ENCODE data around the gene EIF3J. TPM values are rescaled to one million over a fixed set of nuclear protein-coding genes. Genes with fewer than 3 reads are reported as not detected.

Gene EIF3J
- total and polyA plus RNA-seq, 2 of the 4 experiments (the other 2 are of a cell fraction): 51.6 to 59.9 TPM

DNA sequence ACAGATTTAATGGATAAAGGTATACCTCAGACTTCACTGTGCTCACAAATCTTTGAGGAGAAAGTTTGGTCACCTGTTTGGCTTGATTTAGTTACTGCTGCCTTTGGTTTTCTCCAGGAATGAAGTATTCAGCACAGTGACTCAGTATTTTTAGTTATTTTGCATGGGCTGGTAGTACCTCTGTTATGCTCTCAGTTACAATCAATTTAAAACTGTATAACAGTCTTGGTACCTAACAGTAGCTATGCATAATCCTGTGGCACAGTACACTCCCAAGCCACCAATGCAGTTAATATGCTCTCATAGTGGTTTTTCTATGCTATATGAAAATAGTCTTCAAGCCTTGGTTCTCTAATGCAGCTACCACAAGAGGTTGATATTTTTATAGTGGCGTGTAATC lies 11.9 kb upstream of the EIF3J start:
- no peak overlapping the region for H4K91ac ChIP-seq (ENCODE audit: insufficient read depth, low read depth, low read length)
- no TSS peak for BruUV-seq (replicated peaks)
- H4K20me1 ChIP-seq (ENCODE audit: insufficient read depth, low read length): peaks cover 3% of the 10 kb centered on the region; the same call in 1 of the 2 replicates
- dilution Hi-C loops (cut with HindIII; ENCODE audit: low sequenced_read_pairs, unreplicated experiment) (no loop called here), in situ Hi-C loops (cut with MboI; ENCODE audit: low sequenced_read_pairs) (no loop called here), intact Hi-C loops (cut with micrococcal nuclease) (no loop called here)
- no peak overlapping the region for H2AK5ac ChIP-seq (ENCODE audit: low read depth, low read length)
- no peak overlapping the region for H2AFZ ChIP-seq (replicated peaks; ENCODE audit: low read length, poor library complexity)
- no peak overlapping the region for H3K27ac ChIP-seq (ENCODE audit: insufficient read depth, low read length)
- H2BK5ac ChIP-seq (ENCODE audit: low read depth, low read length, poor library complexity, severe bottlenecking): no peak overlapping the region
- peaks cover 10 to 23% of the 10 kb centered on the region in 2 experiments for H3K79me1 ChIP-seq (ENCODE audit: low read depth in 1 of 2, low read length in 2 of 2)
- H3K9me3 ChIP-seq (ENCODE audit: control insufficient read depth, insufficient read depth, low read length): no peaks in the 10 kb centered on the region
- H2BK15ac ChIP-seq (ENCODE audit: low read depth, low read length): no peak overlapping the region
- peaks cover 18% of the 10 kb centered on the region for H3K36me3 ChIP-seq (ENCODE audit: control insufficient read depth, insufficient read depth, low read length)
- H3K4me1 ChIP-seq (ENCODE audit: control insufficient read depth, insufficient read depth, low read length): no peaks in the 10 kb centered on the region
- H3K4me3 ChIP-seq (ENCODE audit: insufficient read depth, low read depth, low read length): no peak overlapping the region
- ATAC-seq (ENCODE audit: low read depth): peak; percentile 50
- no CpG with 5 or more reads among the region's 1 CpG for WGBS, 2 experiments (ENCODE audit: extremely low coverage in 2 of 2, insufficient read length in 1 of 2)
- no peak overlapping the region for H3K14ac ChIP-seq (replicated peaks; ENCODE audit: low read depth, low read length)
- POLR2A ChIA-PET (ENCODE audit: unreplicated experiment): no interaction called here
- H4K5ac ChIP-seq (ENCODE audit: low read depth, low read length): no peak overlapping the region
- TF ChIP-seq CHD1 (IDR thresholded peaks at IDR 0.05; ENCODE audit: low read depth, low read length) (no peak), USF2 (IDR thresholded peaks at IDR 0.05; ENCODE audit: low read depth, low read length) (no peak), CTCF (conservative IDR thresholded peaks at IDR 0.05; ENCODE audit: low read depth, low read length) (no peak), BHLHE40 (IDR thresholded peaks at IDR 0.05; ENCODE audit: low read depth, low read length) (no peak), FOS (IDR thresholded peaks at IDR 0.05; ENCODE audit: low read depth, low read length) (no peak), POLR2A (IDR thresholded peaks at IDR 0.05; ENCODE audit: low read depth, low read length) (no peak), MAFK (IDR thresholded peaks at IDR 0.05; ENCODE audit: low read depth, low read length) (no peak), NFE2L2 (IDR thresholded peaks at IDR 0.05; ENCODE audit: low read depth, low read length) (no peak), SMC3 (IDR thresholded peaks at IDR 0.05; ENCODE audit: low read depth, low read length) (no peak), RAD21 (IDR thresholded peaks at IDR 0.05; ENCODE audit: low read length) (no peak), CEBPB (IDR thresholded peaks at IDR 0.05; ENCODE audit: low read depth, low read length) (no peak), MAZ (IDR thresholded peaks at IDR 0.05; ENCODE audit: borderline replicate concordance, low read depth, low read length) (no peak), RFX5 (IDR thresholded peaks at IDR 0.05; ENCODE audit: low read depth, low read length) (no peak), RCOR1 (IDR thresholded peaks at IDR 0.05; ENCODE audit: insufficient replicate concordance, low read length) (no peak), MXI1 (IDR thresholded peaks at IDR 0.05; ENCODE audit: borderline replicate concordance, low read depth, low read length) (no peak)
- TF ChIP-seq, protein P1, sequence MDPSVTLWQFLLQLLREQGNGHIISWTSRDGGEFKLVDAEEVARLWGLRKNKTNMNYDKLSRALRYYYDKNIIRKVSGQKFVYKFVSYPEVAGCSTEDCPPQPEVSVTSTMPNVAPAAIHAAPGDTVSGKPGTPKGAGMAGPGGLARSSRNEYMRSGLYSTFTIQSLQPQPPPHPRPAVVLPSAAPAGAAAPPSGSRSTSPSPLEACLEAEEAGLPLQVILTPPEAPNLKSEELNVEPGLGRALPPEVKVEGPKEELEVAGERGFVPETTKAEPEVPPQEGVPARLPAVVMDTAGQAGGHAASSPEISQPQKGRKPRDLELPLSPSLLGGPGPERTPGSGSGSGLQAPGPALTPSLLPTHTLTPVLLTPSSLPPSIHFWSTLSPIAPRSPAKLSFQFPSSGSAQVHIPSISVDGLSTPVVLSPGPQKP (IDR thresholded peaks at IDR 0.05; ENCODE audit: borderline replicate concordance, low read depth, low read length): no peak
- H3K27me3 ChIP-seq (ENCODE audit: control insufficient read depth, insufficient read depth, low read length): no peaks in the 10 kb centered on the region
- CTCF ChIA-PET: no interaction called here
- H3K56ac ChIP-seq (ENCODE audit: extremely low read depth, insufficient read depth, low read length): no peak overlapping the region
- no peak overlapping the region for H2AK9ac ChIP-seq (replicated peaks; ENCODE audit: low read depth, low read length, poor library complexity)
- no peak overlapping the region for H2BK20ac ChIP-seq (ENCODE audit: low read depth, low read length)
- H3K18ac ChIP-seq (ENCODE audit: low read depth, low read length): no peak overlapping the region
- no peak overlapping the region for H4K8ac ChIP-seq (ENCODE audit: low read depth in 2 of 2, low read length in 2 of 2)
- no peaks in the 10 kb centered on the region; the same call in 1 of the 2 replicates for H3K9me1 ChIP-seq (ENCODE audit: insufficient read depth, low read length)
- no peak for DNase-seq
- no peak overlapping the region for H3K4me2 ChIP-seq (ENCODE audit: low read depth, low read length)
- no peak overlapping the region for H3K4ac ChIP-seq (ENCODE audit: low read depth, low read length)
- H3K23ac ChIP-seq (ENCODE audit: low read depth, low read length): 0 out of 2 replicates have a peak overlapping the region, but pooled peaks have one; percentile 34
- H3K9ac ChIP-seq (ENCODE audit: low read depth, low read length): no peak overlapping the region
- no peak overlapping the region for H2BK120ac ChIP-seq (ENCODE audit: low read depth, low read length)
